ENCODE measurements around the gene AGER. TPM values are rescaled to one million over a fixed set of nuclear protein-coding genes. Genes with fewer than 3 reads are reported as not detected.
A peak's percentile ranks its signal among the peaks of the same experiment; 100 is the strongest.

The AGER gene
- total RNA-seq, 1 donor from 2014 or later, result 1,590 TPM

DNA sequence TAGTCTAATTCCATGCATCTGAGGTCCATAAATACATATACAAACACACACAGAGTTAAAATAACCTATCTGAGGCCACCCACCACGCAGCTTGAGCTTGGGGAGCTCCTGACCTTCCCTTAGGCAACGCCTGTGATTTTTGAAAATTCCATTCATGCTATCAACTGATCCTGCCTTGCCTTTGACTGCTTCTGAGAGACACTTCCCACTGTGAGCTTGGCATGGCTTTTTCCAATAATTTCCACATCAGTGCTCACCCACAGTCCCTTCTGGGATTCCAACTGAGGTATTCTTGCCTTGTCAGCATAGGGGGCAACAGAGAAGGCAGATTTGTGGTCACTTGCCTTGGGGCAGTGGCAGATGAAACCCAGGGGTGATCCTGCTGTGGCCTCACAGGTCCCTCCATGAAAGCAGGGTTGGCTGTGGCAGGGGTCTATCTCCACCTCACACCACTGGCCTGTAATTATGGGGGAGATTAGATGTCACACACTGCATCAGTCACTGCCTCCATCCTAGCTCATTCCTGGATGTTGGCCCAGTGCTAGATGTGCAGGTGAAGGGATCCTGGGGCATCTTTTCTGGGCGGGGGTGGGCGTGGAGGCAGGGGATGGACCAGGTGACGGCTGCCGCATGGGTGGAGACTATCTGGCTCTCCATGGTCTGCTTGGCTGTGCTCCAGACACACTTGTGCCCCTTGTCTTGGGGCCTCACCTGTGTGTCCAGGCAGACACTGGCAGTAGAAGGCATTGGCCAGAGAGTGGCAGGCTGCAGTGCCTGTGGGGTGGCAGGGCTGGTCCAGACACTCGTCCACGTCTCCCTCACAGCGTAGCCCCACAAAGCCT lies 19.6 kb upstream of the AGER start:
- ATAC-seq (no peak), DNase-seq (no peak)
- Histone ChIP-seq H3K36me3 (no peaks in the 10 kb centered on the region), H3K9me3 (no peaks in the 10 kb centered on the region), H3K27ac (no peak overlapping the region), H3K27me3 (no peaks in the 10 kb centered on the region), H3K4me1 (no peaks in the 10 kb centered on the region), H3K4me3 (no peak overlapping the region)
- TF ChIP-seq, protein P1, sequence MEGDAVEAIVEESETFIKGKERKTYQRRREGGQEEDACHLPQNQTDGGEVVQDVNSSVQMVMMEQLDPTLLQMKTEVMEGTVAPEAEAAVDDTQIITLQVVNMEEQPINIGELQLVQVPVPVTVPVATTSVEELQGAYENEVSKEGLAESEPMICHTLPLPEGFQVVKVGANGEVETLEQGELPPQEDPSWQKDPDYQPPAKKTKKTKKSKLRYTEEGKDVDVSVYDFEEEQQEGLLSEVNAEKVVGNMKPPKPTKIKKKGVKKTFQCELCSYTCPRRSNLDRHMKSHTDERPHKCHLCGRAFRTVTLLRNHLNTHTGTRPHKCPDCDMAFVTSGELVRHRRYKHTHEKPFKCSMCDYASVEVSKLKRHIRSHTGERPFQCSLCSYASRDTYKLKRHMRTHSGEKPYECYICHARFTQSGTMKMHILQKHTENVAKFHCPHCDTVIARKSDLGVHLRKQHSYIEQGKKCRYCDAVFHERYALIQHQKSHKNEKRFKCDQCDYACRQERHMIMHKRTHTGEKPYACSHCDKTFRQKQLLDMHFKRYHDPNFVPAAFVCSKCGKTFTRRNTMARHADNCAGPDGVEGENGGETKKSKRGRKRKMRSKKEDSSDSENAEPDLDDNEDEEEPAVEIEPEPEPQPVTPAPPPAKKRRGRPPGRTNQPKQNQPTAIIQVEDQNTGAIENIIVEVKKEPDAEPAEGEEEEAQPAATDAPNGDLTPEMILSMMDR (IDR thresholded peaks at IDR 0.05), result no peak
- intact Hi-C loops (cut with DNase I), result no loop called here

DNA sequence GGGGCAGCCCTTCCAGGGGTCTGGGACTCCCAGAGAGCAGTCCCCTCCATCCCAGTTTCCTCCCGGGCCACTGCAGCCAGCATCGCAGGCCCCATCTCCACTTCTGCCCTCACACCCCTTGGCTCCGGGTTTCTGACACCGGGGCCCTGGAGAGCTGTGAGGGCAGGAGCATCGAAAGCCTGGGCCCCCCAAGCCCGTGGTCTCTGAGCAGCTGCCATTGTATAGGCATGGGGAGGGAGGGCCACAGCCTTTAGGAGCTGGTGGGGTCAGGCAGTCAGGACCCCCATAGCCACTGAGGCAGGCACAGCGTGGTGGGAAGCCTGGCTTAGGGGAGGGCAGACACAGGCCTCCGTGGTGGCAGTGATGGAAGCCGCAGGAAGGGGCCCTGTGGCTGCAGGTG lies 18.1 kb upstream of the AGER start:
- ATAC-seq (no peak), DNase-seq (no peak)
- Histone ChIP-seq H3K27ac (no peak overlapping the region), H3K9me3 (no peaks in the 10 kb centered on the region), H3K4me1 (peaks cover 4% of the 10 kb centered on the region), H3K4me3 (no peak overlapping the region), H3K36me3 (no peaks in the 10 kb centered on the region), H3K27me3 (no peaks in the 10 kb centered on the region)
- intact Hi-C loops (cut with DNase I), result no loop called here
- TF ChIP-seq, protein P1 (IDR thresholded peaks at IDR 0.05), result no peak

DNA sequence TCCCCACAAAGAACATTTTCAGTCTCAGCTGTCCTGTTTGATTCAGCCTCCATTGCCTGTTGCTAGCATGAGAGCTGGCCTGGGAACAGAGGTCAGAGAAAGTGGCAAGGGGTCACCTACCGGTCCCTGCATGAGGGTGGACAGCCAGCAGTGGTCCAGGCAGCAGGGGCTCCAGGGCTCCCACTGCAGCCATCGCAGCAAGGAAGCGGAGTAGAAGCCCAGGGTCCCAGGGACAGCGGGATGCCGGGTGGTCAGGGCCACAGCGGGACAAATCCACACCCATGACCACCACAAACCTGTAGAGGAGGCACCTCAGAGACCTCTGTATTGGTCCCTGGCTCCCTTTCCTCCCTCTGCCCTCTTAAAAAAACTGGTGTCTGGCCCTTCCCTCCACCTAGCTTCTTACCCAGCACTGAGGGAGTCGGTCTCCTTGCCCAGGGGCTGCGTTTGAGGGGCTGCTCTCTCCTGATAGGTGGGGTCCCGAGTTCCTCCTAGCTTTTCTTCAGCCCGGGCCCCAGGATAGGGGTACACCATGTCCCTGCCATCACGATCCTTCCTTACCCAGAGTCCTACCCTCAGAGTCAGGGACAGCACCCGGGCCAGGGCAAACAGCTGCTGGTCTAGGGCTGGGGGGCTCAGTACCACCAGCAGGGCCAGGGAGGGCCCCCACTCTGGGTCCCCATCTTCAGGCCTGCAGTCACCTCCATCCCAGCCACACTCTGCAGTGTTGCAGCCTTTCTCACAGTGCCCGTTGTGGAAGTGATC lies 16.8 kb upstream of the AGER start:
- DNase-seq (no peak), ATAC-seq (no peak)
- no peak overlapping the region for H3K4me3 ChIP-seq
- H3K36me3 ChIP-seq, result no peaks in the 10 kb centered on the region
- peaks cover 11% of the 10 kb centered on the region for H3K4me1 ChIP-seq
- H3K27ac ChIP-seq, result no peak overlapping the region
- TF ChIP-seq, protein P1 (IDR thresholded peaks at IDR 0.05), result no peak
- H3K27me3 ChIP-seq, result no peaks in the 10 kb centered on the region
- intact Hi-C loops (cut with DNase I), result no loop called here
- no peaks in the 10 kb centered on the region for H3K9me3 ChIP-seq

DNA sequence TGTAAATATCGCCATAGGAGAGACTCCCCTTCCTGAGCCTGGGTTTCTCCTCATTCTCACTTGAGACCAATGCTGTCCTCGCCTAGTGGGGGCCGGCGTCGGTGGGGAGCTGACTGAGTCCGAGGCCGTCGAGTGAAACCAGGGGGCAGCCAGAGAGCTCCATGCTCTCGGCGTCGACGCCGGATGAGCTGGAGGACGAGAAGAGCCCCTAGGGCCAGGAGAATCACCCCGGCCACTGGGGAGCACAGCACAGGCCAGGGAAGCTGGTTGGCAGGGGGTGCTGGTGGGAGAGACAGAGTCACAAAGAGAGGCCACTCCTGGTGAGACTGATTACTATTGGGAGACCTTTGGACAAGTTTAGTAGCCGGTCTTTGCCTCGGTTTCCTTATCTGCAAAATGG lies 14.8 kb upstream of the AGER start:
- TF ChIP-seq, protein P1 (IDR thresholded peaks at IDR 0.05), result no peak
- peaks cover 23% of the 10 kb centered on the region for H3K4me1 ChIP-seq
- ATAC-seq (no peak), DNase-seq (peak; percentile 61)
- no peaks in the 10 kb centered on the region for H3K9me3 ChIP-seq
- intact Hi-C loops (cut with DNase I), result no loop called here
- H3K4me3 ChIP-seq, result no peak overlapping the region
- H3K27me3 ChIP-seq, result no peaks in the 10 kb centered on the region
- H3K36me3 ChIP-seq, result no peaks in the 10 kb centered on the region
- no peak overlapping the region for H3K27ac ChIP-seq

DNA sequence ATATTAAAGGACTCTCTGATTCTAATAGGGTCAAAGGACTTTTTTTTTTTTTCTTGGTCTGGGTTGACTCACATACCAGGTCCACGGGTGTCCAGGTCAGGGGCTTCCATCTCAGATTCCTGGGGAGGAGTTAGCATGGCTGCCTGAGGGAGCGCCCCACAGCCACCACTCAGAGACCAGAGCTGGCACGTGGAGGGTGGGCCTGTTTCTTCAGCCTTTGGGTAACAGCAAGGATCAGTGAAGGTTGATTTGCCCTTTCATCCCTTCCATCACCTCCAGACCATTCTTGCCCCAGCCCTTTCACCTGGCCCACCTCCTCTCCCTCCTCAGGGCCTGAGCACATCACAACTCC lies 14.3 kb upstream of the AGER start:
- no peaks in the 10 kb centered on the region for H3K36me3 ChIP-seq
- no peaks in the 10 kb centered on the region for H3K27me3 ChIP-seq
- TF ChIP-seq, protein P1 (IDR thresholded peaks at IDR 0.05), result no peak
- ATAC-seq (no peak), DNase-seq (no peak)
- intact Hi-C loops (cut with DNase I), result no loop called here
- no peak overlapping the region for H3K4me3 ChIP-seq
- H3K4me1 ChIP-seq, result peaks cover 28% of the 10 kb centered on the region
- H3K9me3 ChIP-seq, result no peaks in the 10 kb centered on the region
- no peak overlapping the region for H3K27ac ChIP-seq

Data from upper lobe of right lung (tissue), 1 donor.